Measurements from ENCODE around the gene ADD1. TPM values are rescaled to one million over a fixed set of nuclear protein-coding genes. Genes with fewer than 3 reads are reported as not detected.
A peak's percentile ranks its signal among the peaks of the same experiment; 100 is the strongest.

ADD1 gene
- total RNA-seq, 2 experiments from 2014 or later = 261 to 276 TPM

GRCh38 chr4:2925931-2926860 is 82.6 kb downstream of the ADD1 start:
- no peak overlapping the region for H3K27ac Mint-ChIP-seq
- no peaks in the 10 kb centered on the region for H3K9me3 Mint-ChIP-seq
- H3K36me3 Mint-ChIP-seq = peaks cover 25% of the 10 kb centered on the region

GRCh38 chr4:2927016-2927695 is 83.5 kb downstream of the ADD1 start:
- no peak overlapping the region for H3K27ac Mint-ChIP-seq
- H3K9me3 Mint-ChIP-seq = no peaks in the 10 kb centered on the region
- H3K4me3 Mint-ChIP-seq = no peak overlapping the region
- H3K27me3 Mint-ChIP-seq = no peaks in the 10 kb centered on the region
- peaks cover 18% of the 10 kb centered on the region for H3K36me3 Mint-ChIP-seq
- ATAC-seq (ENCODE audit: low read depth) (no peak), DNase-seq (peak; percentile 21)
- peaks cover 20% of the 10 kb centered on the region for H3K4me1 Mint-ChIP-seq
- POLR2A ChIA-PET = no interaction called here

More at GRCh38 chr4:2925931-2926860, 82.6 kb downstream of the ADD1 start:
- DNase-seq = peak; percentile 16
- Mint-ChIP-seq H3K4me3 (no peak overlapping the region), H3K4me1 (peaks cover 23% of the 10 kb centered on the region), H3K27me3 (no peaks in the 10 kb centered on the region)
- POLR2A ChIA-PET = no interaction called here
- no peak for ATAC-seq (ENCODE audit: low read depth)

- Mint-ChIP-seq H3K27me3 (no peaks in the 10 kb centered on the region), H3K27ac (peak overlapping the region; percentile 54), H3K9me3 (no peaks in the 10 kb centered on the region), H3K4me1 (peaks cover 17% of the 10 kb centered on the region), H3K36me3 (peaks cover 15% of the 10 kb centered on the region), H3K4me3 (no peak overlapping the region)
- DNase-seq (peak; percentile 4), ATAC-seq (ENCODE audit: low read depth) (no peak)
- POLR2A ChIA-PET = no interaction called here
Observed at GRCh38 chr4:2927696-2928075, 84.0 kb downstream of the ADD1 start.

GRCh38 chr4:2928242-2929176 is 84.9 kb downstream of the ADD1 start:
- Mint-ChIP-seq H3K4me1 (peaks cover 19% of the 10 kb centered on the region), H3K9me3 (no peaks in the 10 kb centered on the region), H3K36me3 (peaks cover 16% of the 10 kb centered on the region), H3K27ac (peak overlapping the region; percentile 54), H3K27me3 (no peaks in the 10 kb centered on the region), H3K4me3 (no peak overlapping the region)
- DNase-seq (peak; percentile 23), ATAC-seq (ENCODE audit: low read depth) (no peak)
- POLR2A ChIA-PET = no interaction called here

- H3K9me3 Mint-ChIP-seq = no peaks in the 10 kb centered on the region
- POLR2A ChIA-PET = no interaction called here
- peaks cover 15% of the 10 kb centered on the region for H3K4me1 Mint-ChIP-seq
- H3K27ac Mint-ChIP-seq = no peak overlapping the region
- DNase-seq = peak; percentile 27
- H3K36me3 Mint-ChIP-seq = peaks cover 14% of the 10 kb centered on the region
- H3K4me3 Mint-ChIP-seq = no peak overlapping the region
- H3K27me3 Mint-ChIP-seq = no peaks in the 10 kb centered on the region
- ATAC-seq (ENCODE audit: low read depth) = no peak
Observed at GRCh38 chr4:2929469-2929868, 85.8 kb downstream of the ADD1 start.

GRCh38 chr4:2930135-2930757 is 86.6 kb downstream of the ADD1 start:
- POLR2A ChIA-PET = no interaction called here
- peaks cover 12% of the 10 kb centered on the region for H3K36me3 Mint-ChIP-seq
- DNase-seq (peak; percentile 23), ATAC-seq (ENCODE audit: low read depth) (no peak)
- no peaks in the 10 kb centered on the region for H3K27me3 Mint-ChIP-seq
- H3K4me3 Mint-ChIP-seq = no peak overlapping the region
- no peak overlapping the region for H3K27ac Mint-ChIP-seq
- no peaks in the 10 kb centered on the region for H3K9me3 Mint-ChIP-seq
- H3K4me1 Mint-ChIP-seq = peaks cover 15% of the 10 kb centered on the region

- peak overlapping the region; percentile 61 for H3K27ac Mint-ChIP-seq
Observed at GRCh38 chr4:2930758-2931511, 87.3 kb downstream of the ADD1 start.

GRCh38 chr4:2931512-2932301 is 88.1 kb downstream of the ADD1 start:
- peak overlapping the region; percentile 79 for H3K4me3 Mint-ChIP-seq
- peak overlapping the region; percentile 84 for H3K27ac Mint-ChIP-seq
- H3K9me3 Mint-ChIP-seq = no peaks in the 10 kb centered on the region
- H3K36me3 Mint-ChIP-seq = peaks cover 12% of the 10 kb centered on the region
- H3K27me3 Mint-ChIP-seq = no peaks in the 10 kb centered on the region
- DNase-seq (peak; percentile 70), ATAC-seq (ENCODE audit: low read depth) (peak; percentile 56)
- peaks cover 26% of the 10 kb centered on the region for H3K4me1 Mint-ChIP-seq
- POLR2A ChIA-PET = interaction anchor here (0.9 to 1.0 kb wide), 3 partner anchors 9 to 168 kb away, joined by 3 read pairs; no protein-coding TSS in a partner anchor

More at GRCh38 chr4:2930758-2931511, 87.3 kb downstream of the ADD1 start:
- H3K4me3 Mint-ChIP-seq = no peak overlapping the region
- POLR2A ChIA-PET = interaction anchor here (1.0 kb wide), 2 partner anchors 8 to 167 kb away, joined by 3 read pairs; no protein-coding TSS in a partner anchor
- no peaks in the 10 kb centered on the region for H3K9me3 Mint-ChIP-seq
- peaks cover 12% of the 10 kb centered on the region for H3K36me3 Mint-ChIP-seq
- ATAC-seq (ENCODE audit: low read depth) (no peak), DNase-seq (peak; percentile 37)
- no peaks in the 10 kb centered on the region for H3K27me3 Mint-ChIP-seq
- peaks cover 19% of the 10 kb centered on the region for H3K4me1 Mint-ChIP-seq

GRCh38 chr4:2932321-2932950 is 88.8 kb downstream of the ADD1 start:
- DNase-seq = peak; percentile 43
- no peaks in the 10 kb centered on the region for H3K9me3 Mint-ChIP-seq
- POLR2A ChIA-PET = interaction anchor here (0.9 to 1.0 kb wide), 3 partner anchors 10 to 168 kb away, joined by 3 read pairs; no protein-coding TSS in a partner anchor
- ATAC-seq (ENCODE audit: low read depth) = peak; percentile 2
- no peaks in the 10 kb centered on the region for H3K27me3 Mint-ChIP-seq
- H3K36me3 Mint-ChIP-seq = peaks cover 12% of the 10 kb centered on the region
- H3K4me3 Mint-ChIP-seq = peak overlapping the region; percentile 79
- peaks cover 31% of the 10 kb centered on the region for H3K4me1 Mint-ChIP-seq
- H3K27ac Mint-ChIP-seq = peak overlapping the region; percentile 88

- Mint-ChIP-seq H3K4me3 (peak overlapping the region; percentile 79), H3K4me1 (peaks cover 32% of the 10 kb centered on the region), H3K9me3 (no peaks in the 10 kb centered on the region), H3K27me3 (no peaks in the 10 kb centered on the region), H3K36me3 (peaks cover 11% of the 10 kb centered on the region), H3K27ac (peak overlapping the region; percentile 88)
- ATAC-seq (ENCODE audit: low read depth) = no peak
- POLR2A ChIA-PET = no interaction called here
- DNase-seq = peak; percentile 52
Observed at GRCh38 chr4:2932951-2933565, 89.4 kb downstream of the ADD1 start.
